Measurements from ENCODE around the gene ARPC1B. TPM values are rescaled to one million over a fixed set of nuclear protein-coding genes. Genes with fewer than 3 reads are reported as not detected.
"Not testable (repeated sequence)": the region's sequence is repeated elsewhere in the genome, so short reads cannot be mapped to it uniquely, and the experiment has no call there.

ARPC1B gene
- total and polyA plus RNA-seq, 2 donors, result 186 to 204 TPM

- Histone ChIP-seq H3K36me3 (ENCODE audit: control insufficient read depth in 2 of 2, insufficient read depth in 2 of 2, low read length in 1 of 2) (peaks cover 25 to 45% of the 10 kb centered on the region in 2 donors), H3K27me3 (ENCODE audit: control insufficient read depth in 2 of 2, insufficient read depth in 1 of 2, low read length in 1 of 2) (no peaks in the 10 kb centered on the region), H3K9me3 (ENCODE audit: control insufficient read depth in 2 of 2, insufficient read depth in 1 of 2, low read length in 1 of 2) (no peaks in the 10 kb centered on the region), H3K4me1 (ENCODE audit: control insufficient read depth in 2 of 2, insufficient read depth in 2 of 2, low read length in 2 of 2) (peaks cover 20 to 25% of the 10 kb centered on the region in 2 donors), H3K4me3 (ENCODE audit: low read length in 2 of 2) (peak overlapping the region; percentile 66 to 99), H3K27ac (ENCODE audit: low read depth in 1 of 2, low read length in 1 of 2) (peak overlapping the region; percentile 84 to 94)
- under 1% methylated on average over 18 of the region's 18 CpGs for WGBS
- peak in 1 of 9 donors; percentile 14 for DNase-seq (ENCODE audit: low read depth in 6 of 9, low spot score in 9 of 9)
Measured at GRCh38 chr7:99409192-99409572, 34.7 kb downstream of the ARPC1B start.

- Histone ChIP-seq H3K4me3 (ENCODE audit: low read length in 2 of 2) (peak overlapping the region; percentile 66 to 99), H3K36me3 (ENCODE audit: control insufficient read depth in 2 of 2, insufficient read depth in 2 of 2, low read length in 1 of 2) (peaks cover 25 to 46% of the 10 kb centered on the region in 2 donors), H3K9me3 (ENCODE audit: control insufficient read depth in 2 of 2, insufficient read depth in 1 of 2, low read length in 1 of 2) (no peaks in the 10 kb centered on the region), H3K27ac (ENCODE audit: low read depth in 1 of 2, low read length in 1 of 2) (peak overlapping the region in 1 of 2 donors; percentile 84), H3K27me3 (ENCODE audit: control insufficient read depth in 2 of 2, insufficient read depth in 1 of 2, low read length in 1 of 2) (no peaks in the 10 kb centered on the region), H3K4me1 (ENCODE audit: control insufficient read depth in 2 of 2, insufficient read depth in 2 of 2, low read length in 2 of 2) (peaks cover 20 to 25% of the 10 kb centered on the region in 2 donors)
- 47% methylated on average over 3 of the region's 3 CpGs for WGBS
- no peak for DNase-seq (ENCODE audit: low read depth in 6 of 9, low spot score in 9 of 9)
Measured at GRCh38 chr7:99409806-99410205, 35.3 kb downstream of the ARPC1B start.

- Histone ChIP-seq H3K27me3 (ENCODE audit: control insufficient read depth in 2 of 2, insufficient read depth in 1 of 2, low read length in 1 of 2) (no peaks in the 10 kb centered on the region), H3K4me3 (ENCODE audit: low read length in 2 of 2) (no peak overlapping the region), H3K9me3 (ENCODE audit: control insufficient read depth in 2 of 2, insufficient read depth in 1 of 2, low read length in 1 of 2) (no peaks in the 10 kb centered on the region), H3K27ac (ENCODE audit: low read depth in 1 of 2, low read length in 1 of 2) (no peak overlapping the region), H3K36me3 (ENCODE audit: control insufficient read depth in 2 of 2, insufficient read depth in 2 of 2, low read length in 1 of 2) (peaks cover 32 to 51% of the 10 kb centered on the region in 2 donors), H3K4me1 (ENCODE audit: control insufficient read depth in 2 of 2, insufficient read depth in 2 of 2, low read length in 2 of 2) (peaks cover 20 to 25% of the 10 kb centered on the region in 2 donors)
- 96% methylated on average over 2 of the region's 2 CpGs for WGBS
- DNase-seq (ENCODE audit: low read depth in 6 of 9, low spot score in 9 of 9), result no peak
Measured at GRCh38 chr7:99410635-99411034, 36.1 kb downstream of the ARPC1B start.

- H3K27ac ChIP-seq (ENCODE audit: low read depth in 1 of 2, low read length in 1 of 2); H3K27me3 ChIP-seq (ENCODE audit: control insufficient read depth in 2 of 2, insufficient read depth in 1 of 2, low read length in 1 of 2); H3K4me3 ChIP-seq (ENCODE audit: low read length in 2 of 2); H3K9me3 ChIP-seq (ENCODE audit: control insufficient read depth in 2 of 2, insufficient read depth in 1 of 2, low read length in 1 of 2); DNase-seq (ENCODE audit: low read depth in 6 of 9, low spot score in 9 of 9); H3K4me1 ChIP-seq (ENCODE audit: control insufficient read depth in 2 of 2, insufficient read depth in 2 of 2, low read length in 2 of 2): not testable (repeated sequence)
- 94% methylated on average over 17 of the region's 17 CpGs for WGBS
- H3K36me3 ChIP-seq (ENCODE audit: control insufficient read depth in 2 of 2, insufficient read depth in 2 of 2, low read length in 1 of 2), result peaks cover 80 to 94% of the 10 kb centered on the region in 2 donors
Measured at GRCh38 chr7:99415513-99416127, 41.1 kb downstream of the ARPC1B start.

- H3K27ac ChIP-seq (ENCODE audit: low read depth in 1 of 2, low read length in 1 of 2), result no peak overlapping the region
- no peaks in the 10 kb centered on the region for H3K4me1 ChIP-seq (ENCODE audit: control insufficient read depth in 2 of 2, insufficient read depth in 2 of 2, low read length in 2 of 2)
- peaks cover 74 to 77% of the 10 kb centered on the region in 2 donors for H3K36me3 ChIP-seq (ENCODE audit: control insufficient read depth in 2 of 2, insufficient read depth in 2 of 2, low read length in 1 of 2)
- DNase-seq (ENCODE audit: low read depth in 6 of 9, low spot score in 9 of 9), result no peak
- H3K4me3 ChIP-seq (ENCODE audit: low read length in 2 of 2), result no peak overlapping the region
- H3K27me3 ChIP-seq (ENCODE audit: control insufficient read depth in 2 of 2, insufficient read depth in 1 of 2, low read length in 1 of 2), result no peaks in the 10 kb centered on the region
- 97% methylated on average over 9 of the region's 9 CpGs for WGBS
- H3K9me3 ChIP-seq (ENCODE audit: control insufficient read depth in 2 of 2, insufficient read depth in 1 of 2, low read length in 1 of 2), result no peaks in the 10 kb centered on the region
Measured at GRCh38 chr7:99418260-99418659, 43.7 kb downstream of the ARPC1B start.

GRCh38 chr7:99419323-99420021 lies 44.9 kb downstream of the ARPC1B start:
- DNase-seq (ENCODE audit: low read depth in 6 of 9, low spot score in 9 of 9), result no peak
- Histone ChIP-seq H3K4me1 (ENCODE audit: control insufficient read depth in 2 of 2, insufficient read depth in 2 of 2, low read length in 2 of 2) (no peaks in the 10 kb centered on the region), H3K4me3 (ENCODE audit: low read length in 2 of 2) (no peak overlapping the region), H3K27me3 (ENCODE audit: control insufficient read depth in 2 of 2, insufficient read depth in 1 of 2, low read length in 1 of 2) (no peaks in the 10 kb centered on the region), H3K27ac (ENCODE audit: low read depth in 1 of 2, low read length in 1 of 2) (no peak overlapping the region), H3K36me3 (ENCODE audit: control insufficient read depth in 2 of 2, insufficient read depth in 2 of 2, low read length in 1 of 2) (peaks cover 74 to 81% of the 10 kb centered on the region in 2 donors), H3K9me3 (ENCODE audit: control insufficient read depth in 2 of 2, insufficient read depth in 1 of 2, low read length in 1 of 2) (no peaks in the 10 kb centered on the region)
- 95% methylated on average over 29 of the region's 29 CpGs for WGBS

GRCh38 chr7:99420213-99420612 lies 45.7 kb downstream of the ARPC1B start:
- 99% methylated on average over 5 of the region's 5 CpGs for WGBS
- no peak overlapping the region for H3K4me3 ChIP-seq (ENCODE audit: low read length in 2 of 2)
- H3K27ac ChIP-seq (ENCODE audit: low read depth in 1 of 2, low read length in 1 of 2), result no peak overlapping the region
- H3K9me3 ChIP-seq (ENCODE audit: control insufficient read depth in 2 of 2, insufficient read depth in 1 of 2, low read length in 1 of 2), result no peaks in the 10 kb centered on the region
- H3K27me3 ChIP-seq (ENCODE audit: control insufficient read depth in 2 of 2, insufficient read depth in 1 of 2, low read length in 1 of 2), result no peaks in the 10 kb centered on the region
- H3K36me3 ChIP-seq (ENCODE audit: control insufficient read depth in 2 of 2, insufficient read depth in 2 of 2, low read length in 1 of 2), result peaks cover 72 to 81% of the 10 kb centered on the region in 2 donors
- no peaks in the 10 kb centered on the region for H3K4me1 ChIP-seq (ENCODE audit: control insufficient read depth in 2 of 2, insufficient read depth in 2 of 2, low read length in 2 of 2)
- DNase-seq (ENCODE audit: low read depth in 6 of 9, low spot score in 9 of 9), result no peak

- 97% methylated on average over 7 of the region's 7 CpGs for WGBS
- DNase-seq (ENCODE audit: low read depth in 6 of 9, low spot score in 9 of 9), result no peak
- no peak overlapping the region for H3K27ac ChIP-seq (ENCODE audit: low read depth in 1 of 2, low read length in 1 of 2)
- no peaks in the 10 kb centered on the region for H3K9me3 ChIP-seq (ENCODE audit: control insufficient read depth in 2 of 2, insufficient read depth in 1 of 2, low read length in 1 of 2)
- H3K27me3 ChIP-seq (ENCODE audit: control insufficient read depth in 2 of 2, insufficient read depth in 1 of 2, low read length in 1 of 2), result no peaks in the 10 kb centered on the region
- H3K36me3 ChIP-seq (ENCODE audit: control insufficient read depth in 2 of 2, insufficient read depth in 2 of 2, low read length in 1 of 2), result peaks cover 68 to 77% of the 10 kb centered on the region in 2 donors
- no peaks in the 10 kb centered on the region for H3K4me1 ChIP-seq (ENCODE audit: control insufficient read depth in 2 of 2, insufficient read depth in 2 of 2, low read length in 2 of 2)
- no peak overlapping the region for H3K4me3 ChIP-seq (ENCODE audit: low read length in 2 of 2)
Measured at GRCh38 chr7:99420986-99421385, 46.5 kb downstream of the ARPC1B start.

GRCh38 chr7:99422186-99422585 lies 47.7 kb downstream of the ARPC1B start:
- no peak overlapping the region for H3K27ac ChIP-seq (ENCODE audit: low read depth in 1 of 2, low read length in 1 of 2)
- WGBS, result 98% methylated on average over 11 of the region's 11 CpGs
- H3K27me3 ChIP-seq (ENCODE audit: control insufficient read depth in 2 of 2, insufficient read depth in 1 of 2, low read length in 1 of 2), result no peaks in the 10 kb centered on the region
- no peak for DNase-seq (ENCODE audit: low read depth in 6 of 9, low spot score in 9 of 9)
- H3K4me1 ChIP-seq (ENCODE audit: control insufficient read depth in 2 of 2, insufficient read depth in 2 of 2, low read length in 2 of 2), result no peaks in the 10 kb centered on the region
- no peak overlapping the region for H3K4me3 ChIP-seq (ENCODE audit: low read length in 2 of 2)
- H3K36me3 ChIP-seq (ENCODE audit: control insufficient read depth in 2 of 2, insufficient read depth in 2 of 2, low read length in 1 of 2), result peaks cover 57 to 65% of the 10 kb centered on the region in 2 donors
- H3K9me3 ChIP-seq (ENCODE audit: control insufficient read depth in 2 of 2, insufficient read depth in 1 of 2, low read length in 1 of 2), result no peaks in the 10 kb centered on the region
